ENCODE results near the gene USP6NL.

The USP6NL gene

DNA sequence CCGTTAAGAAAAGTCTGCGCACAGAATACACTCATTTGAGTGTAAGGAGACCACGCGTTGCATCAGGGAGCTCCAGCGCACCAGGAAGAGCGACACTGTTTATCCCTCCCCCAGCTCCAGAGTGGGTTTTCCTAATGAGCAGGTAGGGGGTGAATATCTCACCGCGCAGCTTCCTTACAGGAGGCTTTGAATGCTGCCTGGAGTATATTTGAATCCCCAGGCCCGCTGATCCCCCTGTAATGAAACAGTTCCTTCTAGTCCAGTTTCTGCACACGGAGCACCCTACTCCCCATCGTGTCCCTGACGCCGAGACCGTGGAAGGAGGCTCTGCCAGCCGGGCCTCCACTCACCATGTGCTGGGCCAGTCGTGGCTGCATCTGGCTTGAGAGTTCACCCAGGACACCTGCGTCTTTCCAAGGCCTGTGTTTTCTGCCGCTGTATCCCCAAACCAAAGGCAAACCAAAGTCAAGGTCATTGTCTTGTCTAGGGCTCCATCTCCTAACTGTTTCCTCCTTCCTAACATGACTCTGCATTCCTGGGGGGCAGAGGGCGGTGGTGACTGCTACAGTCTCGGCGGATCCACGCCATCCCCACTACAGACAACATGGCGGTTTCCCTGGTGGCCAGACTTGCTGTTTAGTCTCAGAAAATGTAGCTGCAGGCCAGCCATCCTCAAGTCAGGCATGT, 167.8 kb downstream of the USP6NL start:
- DNase-seq (ENCODE audit: extremely low spot score): no peak
- CTCF ChIA-PET: no interaction called here
- POLR2A ChIA-PET: no interaction called here
- TF ChIP-seq, protein P1, sequence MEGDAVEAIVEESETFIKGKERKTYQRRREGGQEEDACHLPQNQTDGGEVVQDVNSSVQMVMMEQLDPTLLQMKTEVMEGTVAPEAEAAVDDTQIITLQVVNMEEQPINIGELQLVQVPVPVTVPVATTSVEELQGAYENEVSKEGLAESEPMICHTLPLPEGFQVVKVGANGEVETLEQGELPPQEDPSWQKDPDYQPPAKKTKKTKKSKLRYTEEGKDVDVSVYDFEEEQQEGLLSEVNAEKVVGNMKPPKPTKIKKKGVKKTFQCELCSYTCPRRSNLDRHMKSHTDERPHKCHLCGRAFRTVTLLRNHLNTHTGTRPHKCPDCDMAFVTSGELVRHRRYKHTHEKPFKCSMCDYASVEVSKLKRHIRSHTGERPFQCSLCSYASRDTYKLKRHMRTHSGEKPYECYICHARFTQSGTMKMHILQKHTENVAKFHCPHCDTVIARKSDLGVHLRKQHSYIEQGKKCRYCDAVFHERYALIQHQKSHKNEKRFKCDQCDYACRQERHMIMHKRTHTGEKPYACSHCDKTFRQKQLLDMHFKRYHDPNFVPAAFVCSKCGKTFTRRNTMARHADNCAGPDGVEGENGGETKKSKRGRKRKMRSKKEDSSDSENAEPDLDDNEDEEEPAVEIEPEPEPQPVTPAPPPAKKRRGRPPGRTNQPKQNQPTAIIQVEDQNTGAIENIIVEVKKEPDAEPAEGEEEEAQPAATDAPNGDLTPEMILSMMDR (IDR thresholded peaks at IDR 0.05; ENCODE audit: control extremely low read depth, extremely low read depth, low read depth, missing control alignments): no peak

DNA sequence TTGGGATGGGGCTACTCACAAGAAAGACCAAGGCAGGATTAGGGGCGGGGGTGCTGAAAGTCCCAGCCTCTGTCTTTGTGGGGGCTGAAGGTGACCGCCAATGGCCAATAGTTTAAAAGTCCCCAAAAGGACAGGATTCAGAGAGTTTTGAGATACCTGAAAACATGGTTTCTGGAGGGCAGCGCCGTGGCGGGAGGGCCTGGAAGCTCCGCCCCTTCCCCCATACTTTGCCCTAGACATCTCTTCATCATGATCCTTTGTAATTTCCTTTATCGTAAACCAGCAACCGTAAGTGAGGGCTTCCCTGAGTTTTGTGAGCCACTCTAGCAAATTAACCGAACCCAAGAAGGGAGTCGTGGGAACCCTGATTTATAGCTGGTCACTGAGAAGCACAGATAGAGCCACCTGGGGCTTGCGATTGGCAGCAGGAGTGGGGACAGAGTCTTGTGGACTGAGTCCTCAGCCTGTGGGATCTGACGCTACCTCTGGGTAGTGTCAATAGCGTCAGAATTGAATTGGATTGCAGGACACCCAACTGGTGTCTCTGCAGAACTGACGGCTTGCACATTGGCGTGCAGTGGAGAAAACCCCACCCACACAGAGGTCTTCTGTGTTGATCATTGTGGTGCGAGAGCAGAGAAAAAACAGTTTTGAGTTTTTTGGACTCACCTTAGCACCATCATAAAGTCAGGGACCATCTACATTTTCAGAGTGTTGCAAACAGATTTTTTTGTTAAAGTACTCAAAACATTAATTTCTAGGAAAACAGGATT, 169.3 kb downstream of the USP6NL start:
- POLR2A ChIA-PET: no interaction called here
- DNase-seq (ENCODE audit: extremely low spot score): peak; percentile 42
- CTCF ChIA-PET: interaction anchor here (1.0 to 1.1 kb wide), 2 partner anchors 9 to 18 kb away, joined by 3 read pairs; no protein-coding TSS in a partner anchor
- TF ChIP-seq, protein P1 (IDR thresholded peaks at IDR 0.05; ENCODE audit: control extremely low read depth, extremely low read depth, low read depth, missing control alignments): no peak

DNA sequence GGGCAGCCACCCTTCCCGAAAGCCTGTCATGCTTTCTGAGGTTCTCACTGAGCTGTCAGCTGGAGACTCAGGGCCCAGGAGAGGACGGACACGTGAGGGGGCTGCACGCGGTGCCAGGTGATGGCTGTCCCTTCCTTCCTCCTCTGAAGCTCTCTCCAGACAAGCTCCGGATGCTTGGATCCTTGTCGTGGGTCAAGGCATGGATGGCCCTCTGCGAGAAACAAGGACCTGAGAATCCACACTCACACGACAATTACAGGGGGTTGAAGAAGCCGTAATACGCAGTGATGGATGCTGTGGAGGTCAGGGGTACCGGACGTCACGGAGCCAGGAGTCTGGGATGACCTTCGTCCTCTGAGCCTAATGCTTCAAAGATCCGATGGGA, 170.3 kb downstream of the USP6NL start:
- TF ChIP-seq, protein P1 (IDR thresholded peaks at IDR 0.05; ENCODE audit: control extremely low read depth, extremely low read depth, low read depth, missing control alignments): no peak
- ChIA-PET CTCF (interaction anchor here (0.7 to 1.1 kb wide), 3 partner anchors 8 to 17 kb away, joined by 3 read pairs; no protein-coding TSS in a partner anchor), POLR2A (interaction anchor here (0.7 kb wide), 1 partner anchor 348 kb away, joined by 4 read pairs; no protein-coding TSS in a partner anchor)
- DNase-seq (ENCODE audit: extremely low spot score): no peak

DNA sequence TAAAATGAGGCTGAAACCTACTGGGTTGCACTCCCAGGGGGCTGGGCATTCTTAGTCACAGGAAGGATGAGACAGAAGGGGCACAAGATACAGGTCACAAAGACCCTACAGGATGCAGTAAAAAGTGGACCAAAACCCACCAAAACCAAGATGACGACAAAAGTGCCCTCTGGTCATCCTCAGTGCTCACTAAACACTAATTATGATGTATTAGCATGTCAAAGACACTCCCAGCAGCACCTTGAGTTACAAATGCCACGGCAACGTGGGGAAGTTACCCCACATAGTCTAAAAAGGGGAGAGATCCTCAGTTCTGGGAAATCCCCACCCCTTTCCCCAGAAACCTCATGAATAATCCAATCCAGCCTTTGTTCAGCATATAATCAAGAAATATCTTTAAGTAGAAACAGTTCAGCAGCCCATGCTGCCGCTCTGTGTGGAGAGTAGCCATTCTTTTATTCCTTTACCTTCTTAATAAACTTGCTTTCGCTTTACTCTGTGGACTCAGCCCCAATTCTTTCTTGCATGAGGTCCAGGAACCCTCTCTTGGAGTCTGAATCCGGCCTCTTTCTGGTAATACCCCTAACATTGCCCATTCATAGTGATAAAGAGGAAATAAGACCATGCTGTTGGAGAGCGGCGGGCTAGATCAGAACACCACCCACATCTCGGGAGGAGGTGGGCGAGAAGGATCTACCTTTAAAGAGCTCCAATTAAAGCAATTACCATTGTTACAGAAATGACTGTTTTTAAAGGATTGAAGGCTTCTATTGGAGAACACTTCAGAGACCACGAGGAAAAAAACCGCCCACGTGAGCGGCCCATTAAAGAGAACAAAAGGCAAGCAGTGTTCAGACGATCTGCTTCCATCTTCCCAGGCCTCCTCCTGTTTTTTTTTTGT, 170.9 kb downstream of the USP6NL start:
- CTCF ChIA-PET: interaction anchor here (0.7 kb wide), 1 partner anchor 11 kb away, joined by 3 read pairs; no protein-coding TSS in a partner anchor
- DNase-seq (ENCODE audit: extremely low spot score): peak; percentile 43
- TF ChIP-seq, protein P1 (IDR thresholded peaks at IDR 0.05; ENCODE audit: control extremely low read depth, extremely low read depth, low read depth, missing control alignments): no peak
- POLR2A ChIA-PET: interaction anchor here (0.7 kb wide), 1 partner anchor 347 kb away, joined by 4 read pairs; no protein-coding TSS in a partner anchor

DNA sequence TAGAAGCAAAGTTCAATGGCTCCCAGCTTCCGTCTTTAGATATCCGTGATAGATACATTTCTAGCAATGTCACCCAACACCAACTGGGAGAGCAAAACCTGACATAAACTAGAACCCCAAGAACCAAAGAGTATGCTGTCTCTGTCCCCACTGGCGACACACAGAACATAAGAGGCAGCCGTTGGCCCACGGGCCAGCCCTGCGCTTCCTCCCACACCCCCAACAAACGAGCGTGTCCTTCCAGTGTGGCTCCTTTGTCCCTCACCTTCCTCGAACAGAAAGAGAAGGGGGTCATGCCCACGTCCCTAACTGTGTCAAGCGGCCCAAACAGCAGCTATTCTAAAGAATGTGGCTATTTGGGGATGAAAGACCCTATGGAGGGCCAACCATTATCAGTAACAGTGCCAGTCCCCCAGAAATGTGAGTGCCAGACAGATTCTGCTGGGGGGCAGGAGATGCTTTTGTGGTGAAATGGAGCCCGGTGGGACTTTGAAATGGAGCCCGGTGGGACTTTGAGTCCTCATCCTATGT, 171.9 kb downstream of the USP6NL start:
- no peak for DNase-seq (ENCODE audit: extremely low spot score)
- ChIA-PET CTCF (interaction anchor here (2.0 kb wide), 1 partner anchor 15 kb away, joined by 8 read pairs; no protein-coding TSS in a partner anchor), POLR2A (no interaction called here)
- TF ChIP-seq, protein P1 (IDR thresholded peaks at IDR 0.05; ENCODE audit: control extremely low read depth, extremely low read depth, low read depth, missing control alignments): no peak

Data from GM10248 (cell line).